Activated CD8-positive, alpha-beta memory T cell treated with anti-CD3 and anti-CD28 coated beads for 36 hours (primary cell): ENCODE results near the gene OSTC. TPM values are rescaled to one million over a fixed set of nuclear protein-coding genes. Genes with fewer than 3 reads are reported as not detected.

Experiments used
- CTCF ChIA-PET: fragments of 350-600 bp; sonication (Branson Sonifier 250); formaldehyde crosslinking; loops from one replicate; lab custom pipeline; 2021; ENCODE audit warnings: antibody characterized with exemption; lab: Charles Lee
- POLR2A ChIA-PET: fragments of 350-600 bp; sonication (Branson Sonifier 250); formaldehyde crosslinking; loops from one replicate; lab custom pipeline; 2021; ENCODE audit warnings: antibody characterized with exemption; lab: Charles Lee
- total RNA-seq, 2 experiments: library from RNA; stranded (reverse); gene quantifications; one replicate each; pipeline ENCODE4 v1.2.3, GENCODE V29; 2021

OSTC gene
- total RNA-seq: 10 to 100 TPM; 84.9 to 93.9 TPM

DNA sequence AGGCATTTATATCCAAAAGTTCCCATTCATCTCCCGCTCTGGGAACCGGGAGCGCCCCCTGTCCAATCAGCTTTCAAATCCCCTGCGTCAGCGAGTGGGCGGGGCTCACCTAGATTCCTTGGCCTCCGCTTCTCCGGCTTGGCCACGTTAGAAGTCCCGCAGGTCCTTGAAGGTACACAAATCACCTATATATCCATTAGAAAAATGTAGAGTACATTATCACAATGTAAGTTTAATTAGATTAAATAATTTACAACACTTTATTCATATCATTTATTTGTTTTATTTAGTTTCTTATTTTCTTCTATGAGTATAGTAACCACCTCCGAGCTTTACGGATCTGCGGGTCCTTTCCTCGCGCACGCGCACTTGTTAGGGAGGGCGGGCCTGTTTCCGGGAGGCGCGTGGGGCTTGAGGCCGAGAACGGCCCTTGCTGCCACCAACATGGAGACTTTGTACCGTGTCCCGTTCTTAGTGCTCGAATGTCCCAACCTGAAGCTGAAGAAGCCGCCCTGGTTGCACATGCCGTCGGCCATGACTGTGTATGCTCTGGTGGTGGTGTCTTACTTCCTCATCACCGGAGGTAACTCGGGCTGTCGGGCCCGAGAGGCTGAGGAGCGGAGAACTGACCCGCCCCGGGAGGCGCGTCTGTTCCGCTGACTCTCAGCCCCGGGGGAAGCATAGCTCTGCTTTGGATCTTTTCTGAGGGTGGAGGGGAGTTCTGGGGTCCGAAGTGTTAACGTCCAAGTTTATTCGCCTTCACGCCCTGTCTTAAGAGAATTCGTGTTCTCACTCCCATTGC, at the start of gene OSTC:
OSTC (plus strand) TSS at position 388 of the 802 bp plus-strand sequence; CDS start at position 445, 57 bp downstream.
- ChIA-PET POLR2A (interaction anchor here (0.5 to 2.4 kb wide), 8 partner anchors 8 to 1417 kb away, joined by 3 to 8 read pairs (median 3); no protein-coding TSS in a partner anchor), CTCF (interaction anchor here (0.7 to 0.9 kb wide), 4 partner anchors 10 to 631 kb away, joined by 3 read pairs; no protein-coding TSS in a partner anchor)

DNA sequence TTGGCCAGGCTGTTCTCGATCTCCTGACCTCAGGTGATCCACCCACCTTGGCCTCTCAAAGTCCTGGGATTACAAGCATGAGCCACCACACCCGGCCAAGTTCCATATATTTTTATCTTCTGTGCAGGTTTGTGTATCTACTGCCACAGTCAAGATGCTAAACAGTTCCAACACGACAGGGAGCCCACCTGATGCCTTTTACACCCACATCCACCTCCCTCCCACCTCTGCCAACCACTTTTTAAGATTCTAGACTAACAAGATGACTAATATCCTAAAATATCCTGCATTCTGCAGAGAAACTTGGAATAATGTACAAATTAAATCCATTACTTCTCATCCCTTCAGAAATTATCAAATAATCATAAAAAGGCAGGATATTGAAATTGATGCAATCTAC, 49.3 kb upstream of the OSTC start:
- POLR2A ChIA-PET: no interaction called here
- CTCF ChIA-PET: no interaction called here

DNA sequence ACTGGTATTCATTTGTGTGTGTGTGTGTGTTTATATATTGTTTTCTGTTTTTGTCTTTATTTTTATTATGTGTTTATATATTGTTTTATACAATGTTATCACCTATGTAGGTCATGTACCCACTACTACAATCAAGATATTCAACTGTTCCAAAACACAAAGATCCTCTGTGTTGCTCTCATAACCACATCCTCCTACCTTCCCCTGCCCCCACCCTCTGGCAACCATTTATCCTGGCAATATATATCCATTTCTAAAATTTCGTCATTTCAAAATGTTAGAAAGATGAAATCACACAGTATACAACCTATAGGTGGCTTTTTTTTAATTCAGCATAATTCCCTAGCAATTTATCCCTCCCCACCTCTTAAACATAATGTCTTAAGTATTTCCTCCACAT, 48.9 kb upstream of the OSTC start:
- ChIA-PET CTCF (no interaction called here), POLR2A (no interaction called here)

DNA sequence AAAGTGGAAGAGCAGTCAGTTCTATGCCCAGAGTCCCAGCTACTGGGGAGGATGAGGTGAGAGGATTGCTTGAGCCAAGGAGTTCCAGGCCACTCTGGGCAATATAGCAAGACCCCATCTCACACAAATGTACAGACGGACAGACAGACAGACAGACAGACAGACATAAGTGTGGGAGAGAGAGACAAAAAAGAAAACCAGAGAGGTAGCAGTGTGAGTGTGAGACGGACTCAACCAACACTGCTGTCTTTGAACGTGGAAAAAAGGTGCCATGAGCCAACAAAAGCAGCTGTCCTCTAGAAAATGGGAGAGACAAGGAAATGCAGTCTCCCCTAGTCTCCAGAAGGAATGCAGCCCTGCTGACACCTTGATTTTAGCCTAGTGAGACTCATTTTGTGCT, 48.2 kb upstream of the OSTC start:
- ChIA-PET POLR2A (interaction anchor here (0.6 kb wide), 1 partner anchor 10 kb away, joined by 3 read pairs; no protein-coding TSS in a partner anchor), CTCF (no interaction called here)

DNA sequence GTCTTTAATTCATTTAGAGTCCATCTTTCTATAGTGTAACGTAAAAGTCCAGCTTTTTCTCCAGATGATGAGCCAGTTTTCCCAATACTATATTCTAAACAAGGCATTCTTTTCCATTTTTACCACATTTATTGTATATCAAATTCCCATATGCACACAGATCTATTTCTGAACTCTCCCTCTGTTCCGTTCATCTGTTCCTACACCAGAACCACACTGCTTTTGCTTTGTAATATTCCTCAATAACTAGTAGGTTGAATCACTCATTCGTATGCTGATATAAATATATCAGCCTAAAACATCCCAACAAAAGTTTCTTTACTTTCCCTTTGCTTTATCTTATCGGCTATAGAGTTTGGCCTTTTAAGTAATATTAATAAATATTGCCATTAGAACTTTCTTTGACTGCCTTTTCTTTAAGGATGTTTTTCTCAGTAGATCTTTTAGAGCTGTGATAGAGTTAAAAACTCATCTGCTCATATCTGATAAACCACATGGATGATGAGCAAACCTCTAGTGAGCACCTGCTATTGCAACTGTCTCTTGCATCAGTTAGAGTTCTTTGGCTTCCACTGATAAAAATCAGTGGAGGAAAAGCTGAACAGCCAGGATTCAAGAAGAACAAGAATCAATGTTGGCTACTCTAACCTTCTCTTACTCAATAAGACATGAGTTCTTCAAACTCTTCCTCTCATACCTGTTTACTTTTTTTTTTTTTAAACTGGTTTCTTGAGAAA, 43.2 kb upstream of the OSTC start:
- POLR2A ChIA-PET: no interaction called here
- CTCF ChIA-PET: interaction anchor here (1.7 kb wide), 1 partner anchor 588 kb away, joined by 3 read pairs; no protein-coding TSS in a partner anchor

DNA sequence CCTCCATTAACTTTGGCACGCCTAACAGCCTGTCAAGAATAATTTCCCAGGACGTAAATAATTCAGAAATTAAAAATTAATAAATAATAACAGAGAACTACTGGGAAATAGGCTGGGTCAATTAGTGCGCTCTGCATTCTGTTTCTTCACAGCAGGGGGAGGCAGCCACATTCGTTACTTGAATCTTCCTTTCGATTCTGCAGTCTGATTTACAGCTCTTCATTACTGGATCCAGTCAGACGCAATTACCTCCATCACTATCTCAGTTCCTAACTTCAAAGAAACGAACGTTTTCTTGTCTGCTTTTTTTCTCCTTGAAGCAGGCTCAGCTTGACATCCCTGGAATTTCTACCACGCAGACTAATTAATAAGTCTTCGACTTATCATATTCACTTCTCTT, 39.0 kb upstream of the OSTC start:
- POLR2A ChIA-PET: no interaction called here
- CTCF ChIA-PET: no interaction called here

DNA sequence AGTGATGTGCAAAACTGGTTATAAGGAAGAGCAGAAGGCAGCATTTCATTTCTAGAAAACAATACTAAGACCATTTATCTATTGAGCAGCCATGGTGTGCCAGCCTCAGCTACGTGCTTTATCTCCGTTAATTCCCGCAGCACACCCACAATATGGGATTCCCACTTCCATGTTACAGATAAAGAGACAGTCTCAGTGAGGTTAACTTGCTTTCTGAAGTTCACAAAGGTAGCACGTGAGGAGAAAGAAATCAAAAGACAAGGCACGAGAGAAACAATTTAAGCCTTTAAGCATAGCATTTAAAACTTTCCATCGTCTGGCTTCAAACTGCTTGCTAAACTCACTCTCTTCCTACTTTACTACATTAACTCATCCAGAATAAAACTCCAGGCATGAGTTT, 38.0 kb upstream of the OSTC start:
- ChIA-PET CTCF (no interaction called here), POLR2A (no interaction called here)

DNA sequence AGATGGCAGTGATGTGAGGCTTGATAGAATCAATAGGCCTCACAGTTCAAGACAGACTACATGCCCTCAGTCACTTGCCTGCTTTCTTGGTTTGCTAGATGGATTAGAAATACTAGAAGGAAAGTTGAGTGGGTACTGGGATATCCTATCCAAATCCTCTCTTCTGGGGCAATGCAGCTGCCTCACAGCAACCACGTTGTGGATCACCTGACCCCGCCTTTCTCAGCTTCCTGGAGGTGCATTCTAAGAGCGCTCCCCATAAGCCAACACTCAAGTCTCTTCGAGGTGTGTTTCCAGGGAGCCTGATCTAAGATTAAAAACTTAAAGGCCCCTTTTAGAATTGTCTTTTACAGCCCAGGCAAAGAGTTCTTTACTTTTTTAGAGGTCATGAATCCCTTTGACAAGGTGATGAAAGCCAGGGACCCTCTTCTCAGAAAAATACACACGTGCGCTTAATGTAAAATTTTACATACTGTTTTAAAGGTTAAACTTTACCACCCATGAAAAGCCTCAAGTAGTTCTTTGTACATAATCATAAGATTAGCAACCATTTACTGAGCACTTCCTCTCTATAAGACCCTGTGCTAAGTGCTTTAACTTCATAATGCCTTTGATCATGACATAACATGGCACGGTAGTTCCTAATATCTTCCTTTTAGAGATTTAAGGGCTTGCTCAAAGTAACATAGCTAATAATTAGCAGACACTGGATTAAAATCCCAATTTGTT, 30.9 kb upstream of the OSTC start:
- POLR2A ChIA-PET: interaction anchor here (0.6 to 1.7 kb wide), 3 partner anchors 23 to 899 kb away, joined by 3 to 4 read pairs (median 4); partner anchors contain the start of gene PAPSS1
- CTCF ChIA-PET: no interaction called here

DNA sequence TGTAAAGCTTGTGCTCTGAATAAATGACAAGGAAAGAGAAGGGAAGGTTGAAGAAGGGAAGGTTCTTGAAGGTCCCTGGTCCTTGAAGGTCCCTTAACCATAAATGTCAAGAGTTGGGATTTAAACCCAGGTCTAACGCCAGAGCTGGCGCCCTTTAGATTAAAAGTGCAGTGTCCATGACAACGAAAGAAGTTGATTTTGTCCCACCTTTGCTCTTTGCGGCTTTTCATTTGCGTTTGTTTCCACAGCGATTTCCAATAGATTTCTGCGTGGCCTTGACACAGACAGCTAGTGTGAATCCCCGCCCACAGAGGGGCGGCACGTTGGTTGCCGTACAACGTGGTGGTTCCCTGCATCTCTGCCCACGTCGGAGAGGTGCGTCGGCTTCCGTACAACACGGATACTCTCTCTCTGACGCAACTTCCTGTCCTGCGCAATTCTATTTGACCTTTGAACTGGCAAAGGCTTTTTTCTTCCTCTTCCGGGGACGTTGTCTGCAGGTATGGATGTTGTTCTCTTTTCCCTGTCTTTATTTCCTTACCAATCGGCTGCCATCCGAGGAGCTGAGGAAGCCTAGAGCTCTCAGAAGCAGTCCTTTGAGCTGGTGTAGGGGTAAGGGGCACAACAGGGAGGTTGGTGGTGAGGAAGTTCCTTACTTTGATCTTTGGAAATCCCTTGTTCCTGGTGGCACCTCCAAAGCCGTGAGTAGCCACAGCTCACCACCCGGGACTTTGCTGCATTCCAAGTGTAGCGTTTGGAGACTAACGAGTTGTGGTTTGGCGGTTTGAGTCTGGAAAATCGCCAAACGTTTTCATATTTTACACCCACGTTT, 30.1 kb upstream of the OSTC start, which contains the start of gene RPL34:
RPL34 (plus strand) TSS at position 476 of the 832 bp plus-strand sequence. CDS start 1,384 bp downstream, outside the sequence.
- CTCF ChIA-PET: no interaction called here

DNA sequence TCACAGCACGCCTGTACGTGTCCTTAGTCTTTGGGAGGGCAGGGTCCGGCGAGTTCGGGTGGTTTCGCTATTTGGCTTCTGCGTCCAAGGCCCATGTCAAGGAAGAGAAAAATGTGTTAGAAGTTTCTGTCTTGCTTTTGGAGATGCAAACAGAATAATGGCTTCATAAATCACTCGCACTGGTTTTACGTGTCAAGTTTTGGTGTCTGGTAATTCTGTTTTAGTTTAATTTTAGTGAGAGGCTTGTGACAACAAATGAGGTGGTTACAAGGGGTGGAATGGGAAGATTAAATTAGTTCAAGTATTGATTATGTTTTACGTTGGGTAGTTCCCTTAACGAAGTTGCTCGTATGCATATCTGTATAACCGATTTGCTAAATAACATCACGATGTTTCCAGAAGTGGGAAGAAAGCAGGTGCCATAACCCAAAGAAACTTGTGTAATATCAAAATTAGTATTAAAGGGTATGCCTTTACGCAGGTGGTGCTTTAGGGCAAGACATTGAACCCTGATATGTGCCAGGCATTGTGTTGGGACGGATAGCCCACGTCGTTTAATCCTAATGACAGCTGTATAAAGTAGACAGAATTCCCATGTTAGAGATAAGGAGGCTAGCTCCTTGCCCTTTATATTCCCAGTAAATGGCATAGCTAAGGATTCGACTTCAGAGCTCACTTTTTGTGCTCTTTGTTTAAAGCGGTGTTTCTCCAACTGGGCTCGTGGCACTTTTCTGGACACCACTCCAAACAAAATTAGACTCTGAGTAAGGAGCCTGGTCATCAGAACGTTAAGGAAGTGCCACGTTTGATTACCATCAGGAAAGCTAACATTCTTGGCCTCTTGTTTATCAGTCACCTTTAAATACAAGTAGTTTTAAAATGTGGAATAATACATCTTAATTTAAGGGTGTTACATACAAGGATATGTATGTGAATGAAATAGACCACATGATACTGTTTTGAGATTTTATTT, 29.2 kb upstream of the OSTC start:
- ChIA-PET POLR2A (interaction anchor here (1.0 to 1.7 kb wide), 3 partner anchors 29 to 901 kb away, joined by 3 to 4 read pairs (median 3); partner anchors contain the start of gene PAPSS1), CTCF (no interaction called here)

More for the DNA sequence above, 30.1 kb upstream of the OSTC start, which contains the start of gene RPL34:
- POLR2A ChIA-PET: interaction anchor here (0.6 to 1.7 kb wide), 2 partner anchors 61 to 900 kb away, joined by 4 read pairs; partner anchors contain the start of gene PAPSS1

DNA sequence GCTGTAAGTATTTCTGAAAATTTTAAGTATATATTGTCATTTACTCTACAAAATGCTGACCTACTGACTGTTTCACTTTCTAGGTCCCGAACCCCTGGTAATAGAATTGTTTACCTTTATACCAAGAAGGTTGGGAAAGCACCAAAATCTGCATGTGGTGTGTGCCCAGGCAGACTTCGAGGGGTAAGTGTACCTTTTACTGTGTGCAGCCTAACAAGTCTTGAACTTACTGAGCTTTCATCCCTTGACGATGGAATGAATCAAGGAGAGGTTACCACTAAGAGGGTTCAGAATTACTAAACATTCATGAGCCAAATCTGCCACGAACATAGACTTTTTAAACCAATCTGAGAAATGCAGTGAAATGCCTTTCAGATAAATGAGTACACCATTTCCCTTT, 28.4 kb upstream of the OSTC start:
- ChIA-PET CTCF (no interaction called here), POLR2A (interaction anchor here (1.0 kb wide), 2 partner anchors 28 to 29 kb away, joined by 3 read pairs; no protein-coding TSS in a partner anchor)

DNA sequence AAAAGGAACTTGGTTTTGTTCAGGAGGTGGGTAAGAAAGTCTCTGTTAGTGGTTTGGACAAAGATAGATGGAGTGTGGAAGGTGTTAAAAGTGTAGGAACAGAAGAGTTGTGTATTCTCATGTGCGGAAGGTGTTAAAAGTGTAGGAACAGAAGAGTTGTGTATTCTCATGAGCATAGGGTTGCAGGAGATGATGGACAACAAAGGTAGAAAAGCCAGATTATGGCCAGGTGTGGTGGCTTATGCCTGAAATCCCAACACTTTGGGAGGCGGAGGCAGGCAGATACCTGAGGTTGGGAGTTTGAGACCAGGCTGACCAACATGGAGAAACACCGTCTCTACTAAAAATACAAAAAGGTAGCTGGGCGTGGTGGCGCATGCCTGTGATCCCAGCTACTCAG, 27.6 kb upstream of the OSTC start:
- ChIA-PET POLR2A (interaction anchor here (0.8 kb wide), 1 partner anchor 810 kb away, joined by 3 read pairs; no protein-coding TSS in a partner anchor), CTCF (no interaction called here)

DNA sequence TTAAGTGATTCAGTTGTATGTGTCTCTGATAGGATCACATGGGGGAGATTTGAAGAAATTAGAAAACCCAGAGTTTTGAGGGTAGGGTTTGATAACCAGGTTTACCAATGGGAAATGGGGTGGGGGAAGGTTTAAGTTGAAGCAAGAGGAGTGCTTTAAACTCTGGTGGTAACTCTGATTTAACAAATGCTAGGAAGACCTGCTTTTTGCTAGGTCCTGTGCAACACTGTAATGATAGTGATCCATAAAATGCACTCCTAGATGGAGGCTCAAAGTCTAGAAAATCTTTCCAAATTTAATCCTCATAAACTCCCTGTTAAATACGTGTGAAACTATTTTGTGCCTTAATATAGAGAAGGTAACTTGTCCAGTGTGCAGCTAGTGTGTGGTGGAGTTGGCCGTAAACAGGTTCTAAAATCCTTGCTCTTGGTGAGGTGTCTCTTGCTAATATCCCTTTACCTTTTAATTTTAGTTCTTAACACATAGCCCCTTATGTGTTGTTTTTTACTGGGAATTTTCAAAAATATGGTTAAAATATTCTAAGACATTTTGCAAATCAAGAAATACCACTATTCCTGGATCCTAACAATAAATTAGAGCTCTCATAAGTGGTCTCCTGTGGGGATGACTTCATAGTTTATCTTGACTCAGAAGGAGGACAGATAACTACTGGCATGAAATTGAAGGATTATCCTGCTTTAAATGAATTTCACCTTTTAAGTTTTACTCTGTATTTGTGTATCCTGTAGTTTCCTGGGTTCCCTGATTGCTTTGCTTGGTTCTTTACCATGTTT, 25.9 kb upstream of the OSTC start:
- ChIA-PET CTCF (no interaction called here), POLR2A (no interaction called here)

DNA sequence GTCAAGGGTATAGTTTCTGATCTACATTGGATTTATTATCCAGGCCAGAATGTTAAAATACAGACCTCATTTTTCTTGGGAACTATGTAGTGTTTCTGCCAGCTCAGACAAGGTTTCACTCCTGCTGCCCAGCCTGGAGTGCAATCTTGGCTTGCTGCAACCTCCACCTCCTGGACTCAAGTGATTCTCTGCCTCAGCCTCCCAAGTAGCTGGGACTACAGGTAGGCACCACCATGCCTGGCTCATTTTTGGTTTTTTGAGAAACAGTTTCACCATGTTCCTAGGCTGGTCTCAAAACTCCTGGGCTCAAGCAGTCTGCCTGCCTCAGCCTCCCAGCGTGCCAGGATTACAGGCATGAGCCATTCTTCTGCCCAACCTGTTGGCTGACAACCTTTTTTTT, 24.3 kb upstream of the OSTC start:
- CTCF ChIA-PET: no interaction called here
- POLR2A ChIA-PET: interaction anchor here (1.7 kb wide), 1 partner anchor 24 kb away, joined by 8 read pairs; the partner anchor contains the start of gene OSTC

DNA sequence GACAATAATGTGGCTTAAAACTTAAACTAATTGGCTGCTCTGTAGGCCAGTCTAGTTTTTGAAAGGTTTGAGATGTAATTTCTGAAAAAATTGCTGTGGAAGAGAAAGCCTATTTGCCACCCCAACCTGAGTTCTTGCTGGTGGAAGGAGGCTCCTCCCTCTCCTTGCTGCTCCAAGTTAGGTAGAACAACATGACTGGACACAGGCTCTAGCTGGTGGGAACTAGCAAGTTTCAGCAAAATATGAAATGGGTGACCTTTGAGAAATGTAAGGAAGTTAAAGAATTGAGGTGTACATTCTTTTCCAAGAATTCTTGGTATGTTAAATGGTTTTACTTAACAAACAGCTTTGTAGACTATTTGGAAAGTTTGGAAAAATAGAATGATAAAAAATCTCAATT, 22.0 kb upstream of the OSTC start:
- ChIA-PET CTCF (no interaction called here), POLR2A (interaction anchor here (0.6 kb wide), 1 partner anchor 592 kb away, joined by 4 read pairs; no protein-coding TSS in a partner anchor)

DNA sequence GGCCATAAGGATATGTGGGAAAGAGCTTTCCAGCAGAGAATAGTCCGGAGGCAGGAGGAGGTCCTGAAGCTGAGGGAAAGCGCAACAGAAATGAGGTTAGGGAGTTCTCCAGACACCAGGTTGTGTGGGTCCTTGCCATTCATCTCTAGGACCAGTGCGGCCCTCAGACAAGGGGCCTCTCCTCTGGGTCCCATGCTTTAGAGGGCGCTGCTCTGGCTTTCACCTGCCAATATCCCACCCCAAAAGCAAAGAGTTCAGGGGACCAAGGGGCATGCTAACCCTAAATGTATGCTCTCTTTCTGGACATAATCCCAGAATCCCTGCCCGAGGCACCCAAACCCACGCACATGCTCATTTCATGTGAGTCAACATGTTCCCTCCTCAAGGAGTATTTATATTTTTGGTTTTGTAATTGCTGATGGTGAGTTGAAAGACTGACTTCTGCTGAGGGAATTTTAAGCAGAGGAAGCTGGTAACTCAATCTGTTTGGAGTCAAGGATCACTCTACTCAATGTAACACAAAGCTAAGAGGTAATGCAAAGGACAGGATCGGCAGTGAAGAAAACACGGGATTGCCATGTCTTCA, 15.2 kb upstream of the OSTC start:
- CTCF ChIA-PET: interaction anchor here (0.5 kb wide), 1 partner anchor 8 kb away, joined by 3 read pairs; no protein-coding TSS in a partner anchor
- POLR2A ChIA-PET: no interaction called here
